HUES48 (cell line): ENCODE measurements around the gene MYO1D.
"Not testable (repeated sequence)": the region's sequence is repeated elsewhere in the genome, so short reads cannot be mapped to it uniquely, and the experiment has no call there.

Experiments used
- H3K27ac ChIP-seq: one replicate; pipeline ENCODE4 v1.7.0; 2013; ENCODE audit warnings: low read depth, low read length, inconsistent platforms
- H3K27me3 ChIP-seq: 2 replicates; pipeline ENCODE4 v1.6.1; 2013; ENCODE audit warnings: mild to moderate bottlenecking, low read length; ENCODE audit not compliant: control insufficient read depth, insufficient read depth
- H3K36me3 ChIP-seq: 2 replicates; pipeline ENCODE4 v1.6.1; 2013; ENCODE audit warnings: low read length; ENCODE audit not compliant: control insufficient read depth, insufficient read depth
- H3K4me1 ChIP-seq: 2 replicates; pipeline ENCODE4 v1.6.1; 2013; ENCODE audit warnings: mild to moderate bottlenecking, low read length; ENCODE audit not compliant: control insufficient read depth, insufficient read depth
- H3K4me3 ChIP-seq: 2 replicates; pipeline ENCODE4 v1.5.1; 2013; ENCODE audit warnings: mild to moderate bottlenecking, low read depth, low read length
- H3K9ac ChIP-seq: 2 replicates; pipeline ENCODE4 v1.6.1; 2013; ENCODE audit warnings: mild to moderate bottlenecking, low read depth, low read length, moderate library complexity
- H3K9me3 ChIP-seq: 2 replicates; pipeline ENCODE4 v1.6.1; 2013; ENCODE audit warnings: low read length; ENCODE audit not compliant: control insufficient read depth, insufficient read depth

MYO1D gene

DNA sequence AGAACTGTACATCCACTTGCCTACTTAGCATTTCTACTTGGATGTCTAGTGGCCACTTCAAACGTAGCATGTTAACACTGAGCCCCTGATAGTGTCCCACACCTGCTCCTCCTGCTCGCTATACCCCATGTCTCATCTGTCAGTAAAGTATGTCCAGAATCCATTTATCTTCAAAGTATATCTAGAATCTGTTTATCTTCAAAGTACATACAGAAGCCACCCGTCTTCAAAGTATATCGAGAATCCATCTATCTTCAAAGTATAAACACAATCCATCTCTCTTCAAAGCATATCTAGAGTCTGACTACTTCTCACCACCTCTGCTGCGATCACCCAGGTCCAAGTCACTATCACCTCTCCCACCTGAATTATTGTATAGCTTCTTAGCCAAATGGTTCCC lies 43.8 kb downstream of the MYO1D start:
- H3K36me3 ChIP-seq, result no peaks in the 10 kb centered on the region
- H3K27ac ChIP-seq, result no peak overlapping the region
- peaks cover 3% of the 10 kb centered on the region; the same call in 1 of the 2 replicates for H3K4me1 ChIP-seq
- no peak overlapping the region for H3K4me3 ChIP-seq
- no peaks in the 10 kb centered on the region for H3K27me3 ChIP-seq
- H3K9me3 ChIP-seq, result no peaks in the 10 kb centered on the region
- H3K9ac ChIP-seq, result no peak overlapping the region

DNA sequence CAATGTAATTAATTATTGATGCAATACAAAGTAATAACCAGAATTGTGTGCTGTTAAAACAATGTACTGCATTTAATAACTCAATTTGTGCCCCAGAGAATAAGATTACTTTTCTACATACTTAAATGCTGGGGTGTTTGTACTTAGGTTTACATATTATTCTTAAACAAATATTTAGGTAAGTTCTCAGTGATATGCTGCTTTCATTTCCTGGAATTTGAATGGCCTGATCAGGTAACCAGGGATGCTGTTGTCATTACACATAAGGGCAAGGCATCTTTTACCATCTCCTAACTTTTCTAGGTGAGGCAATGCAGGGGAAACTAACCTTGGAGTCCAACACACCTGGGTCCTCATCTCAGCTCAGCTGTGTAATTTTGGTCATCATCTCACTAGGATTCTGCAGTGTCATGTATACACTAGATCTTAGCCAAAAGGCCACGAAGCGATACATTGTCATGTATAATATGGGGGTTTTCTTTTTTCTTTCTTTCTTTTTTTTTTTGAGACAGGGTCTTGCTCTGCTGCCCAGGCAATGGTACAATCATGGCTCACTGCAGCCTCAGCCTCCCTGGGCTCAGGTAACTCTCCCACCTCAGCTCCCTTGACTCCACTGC lies 45.2 kb downstream of the MYO1D start:
- Histone ChIP-seq H3K4me1 (peaks cover 3% of the 10 kb centered on the region; the same call in 1 of the 2 replicates), H3K27me3 (no peaks in the 10 kb centered on the region), H3K4me3 (no peak overlapping the region), H3K9me3 (no peaks in the 10 kb centered on the region), H3K27ac (no peak overlapping the region), H3K36me3 (no peaks in the 10 kb centered on the region), H3K9ac (no peak overlapping the region)

DNA sequence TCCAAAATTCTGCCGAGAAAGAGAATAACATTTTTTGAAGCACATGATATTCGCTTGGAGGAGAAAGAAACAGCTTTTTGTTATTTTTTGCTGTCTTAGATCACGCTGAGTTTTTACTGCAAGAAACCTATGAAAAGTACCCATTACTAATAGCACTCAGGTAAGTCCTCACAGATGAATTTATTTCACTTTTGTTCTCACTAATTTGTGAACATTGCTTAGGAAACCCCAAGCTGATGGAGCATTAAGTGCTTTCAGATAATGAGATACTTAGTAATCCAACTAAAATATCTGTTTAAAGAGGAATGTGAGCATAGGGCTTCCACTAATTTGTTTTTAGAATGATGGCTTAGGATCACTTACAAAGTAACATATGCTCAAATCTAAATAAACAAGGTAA lies 45.7 kb downstream of the MYO1D start:
- H3K9me3 ChIP-seq, result no peaks in the 10 kb centered on the region
- no peak overlapping the region for H3K9ac ChIP-seq
- H3K4me1 ChIP-seq, result peaks cover 3% of the 10 kb centered on the region; the same call in 1 of the 2 replicates
- no peak overlapping the region for H3K27ac ChIP-seq
- H3K4me3 ChIP-seq, result no peak overlapping the region
- no peaks in the 10 kb centered on the region for H3K36me3 ChIP-seq
- no peaks in the 10 kb centered on the region for H3K27me3 ChIP-seq

DNA sequence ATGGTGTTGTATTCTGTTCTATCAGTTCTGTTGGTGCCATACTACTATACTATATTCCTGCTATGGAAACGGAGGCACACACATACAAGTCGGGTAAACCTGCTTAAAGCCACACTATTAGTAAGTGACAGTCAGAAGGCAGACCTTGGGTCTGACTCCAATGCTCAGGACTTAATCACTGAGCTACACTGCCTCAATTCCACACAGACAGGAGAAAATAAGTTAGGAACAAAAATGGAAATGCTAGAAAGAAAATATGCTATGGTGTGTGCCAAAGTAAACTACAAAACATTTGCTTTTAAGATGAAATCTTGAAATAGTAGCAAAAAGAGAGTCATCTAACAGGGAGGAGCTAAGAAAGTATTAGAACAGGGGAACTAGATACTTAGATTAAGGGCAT lies 48.1 kb downstream of the MYO1D start:
- Histone ChIP-seq H3K36me3 (no peaks in the 10 kb centered on the region), H3K27me3 (no peaks in the 10 kb centered on the region), H3K27ac (no peak overlapping the region), H3K9ac (no peak overlapping the region), H3K9me3 (no peaks in the 10 kb centered on the region), H3K4me3 (no peak overlapping the region), H3K4me1 (peaks cover 3% of the 10 kb centered on the region; the same call in 1 of the 2 replicates)

DNA sequence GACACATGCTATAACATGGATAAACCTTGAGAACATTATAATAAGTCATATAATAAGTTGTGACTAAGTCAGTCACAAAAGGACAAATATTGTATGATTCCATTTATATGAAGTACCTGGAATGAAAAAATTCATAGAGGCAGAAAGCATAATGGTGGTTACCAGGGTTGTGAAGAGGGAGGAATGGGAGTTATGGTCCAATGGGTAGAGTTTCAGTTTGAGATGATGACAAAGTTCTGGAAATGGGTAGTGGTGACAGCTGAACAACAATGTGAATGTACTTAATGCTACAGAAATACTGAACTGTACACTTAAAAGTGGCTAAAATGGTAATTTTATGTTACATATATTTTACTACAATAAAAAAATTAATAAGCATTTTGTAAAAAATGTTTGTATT lies 49.7 kb downstream of the MYO1D start:
- peaks cover 3% of the 10 kb centered on the region; the same call in 1 of the 2 replicates for H3K4me1 ChIP-seq
- no peak overlapping the region for H3K9ac ChIP-seq
- no peak overlapping the region for H3K27ac ChIP-seq

DNA sequence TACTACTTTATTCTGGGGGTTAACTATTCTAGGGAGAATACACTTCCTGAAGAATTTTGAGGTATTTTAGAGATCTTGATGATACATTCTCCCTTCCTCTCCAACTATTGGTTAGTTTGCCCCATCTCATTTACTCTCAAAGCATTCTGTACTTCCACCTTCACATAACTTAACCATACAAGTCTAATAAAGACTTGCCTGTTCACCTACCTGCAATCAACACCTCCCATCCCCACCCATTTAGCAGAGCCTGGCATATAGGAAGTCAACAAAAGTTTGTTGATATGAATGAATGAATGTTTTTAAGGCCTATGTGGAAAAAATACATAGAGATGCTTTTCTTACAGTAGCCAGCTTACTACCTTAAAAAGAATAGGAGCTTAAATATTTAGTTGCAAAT lies 50.8 kb downstream of the MYO1D start:
- Histone ChIP-seq H3K9ac (no peak overlapping the region), H3K27me3 (no peaks in the 10 kb centered on the region), H3K9me3 (no peaks in the 10 kb centered on the region), H3K36me3 (no peaks in the 10 kb centered on the region), H3K27ac (no peak overlapping the region), H3K4me3 (no peak overlapping the region), H3K4me1 (no peaks in the 10 kb centered on the region)

More for the DNA sequence above, 49.7 kb downstream of the MYO1D start:
- Histone ChIP-seq H3K4me3 (no peak overlapping the region), H3K36me3 (no peaks in the 10 kb centered on the region), H3K27me3 (no peaks in the 10 kb centered on the region), H3K9me3 (no peaks in the 10 kb centered on the region)

DNA sequence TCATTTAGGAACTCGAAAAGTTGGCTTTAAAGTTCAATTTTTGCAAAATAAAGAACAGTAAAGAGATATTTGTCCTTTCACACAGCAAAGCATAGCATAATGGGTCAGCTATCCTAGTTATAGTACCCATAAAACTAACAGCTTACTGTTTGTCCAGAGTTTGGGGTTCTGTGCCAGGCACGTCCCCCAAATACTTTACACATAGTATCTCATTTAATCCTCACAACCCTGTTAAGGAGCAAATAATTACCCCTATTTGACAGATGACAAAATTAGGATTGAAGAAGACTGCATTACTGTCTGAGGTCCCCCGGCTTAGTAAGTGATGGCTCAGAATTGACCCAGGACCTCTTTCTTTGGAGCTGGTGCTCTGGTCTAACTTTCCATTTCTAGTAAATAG lies 52.6 kb downstream of the MYO1D start:
- Histone ChIP-seq H3K9me3 (no peaks in the 10 kb centered on the region), H3K27ac (no peak overlapping the region), H3K36me3 (no peaks in the 10 kb centered on the region), H3K9ac (no peak overlapping the region), H3K4me1 (no peaks in the 10 kb centered on the region), H3K27me3 (no peaks in the 10 kb centered on the region), H3K4me3 (no peak overlapping the region)

DNA sequence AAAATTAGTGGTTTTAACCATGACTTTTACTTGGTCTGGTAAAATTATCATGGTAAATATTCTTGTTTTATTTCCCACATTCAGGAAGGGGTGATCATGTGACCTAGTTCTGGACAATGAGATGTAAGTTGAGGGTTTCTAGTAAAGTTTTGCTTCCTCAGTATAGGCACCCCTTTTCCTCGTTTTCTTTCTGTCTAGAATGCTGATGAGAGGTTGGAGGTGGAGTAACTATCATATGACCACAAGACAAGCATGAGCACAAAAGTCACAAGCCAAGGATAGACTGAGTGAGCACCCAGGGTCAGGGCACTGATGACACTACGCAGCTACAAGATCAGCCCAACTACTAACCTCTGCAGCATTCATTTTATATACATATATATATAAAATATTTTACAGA lies 53.9 kb downstream of the MYO1D start:
- Histone ChIP-seq H3K9me3 (no peaks in the 10 kb centered on the region), H3K4me1 (no peaks in the 10 kb centered on the region), H3K4me3 (peak overlapping the region; percentile 50), H3K27me3 (no peaks in the 10 kb centered on the region), H3K9ac (no peak overlapping the region), H3K36me3 (no peaks in the 10 kb centered on the region), H3K27ac (no peak overlapping the region)

DNA sequence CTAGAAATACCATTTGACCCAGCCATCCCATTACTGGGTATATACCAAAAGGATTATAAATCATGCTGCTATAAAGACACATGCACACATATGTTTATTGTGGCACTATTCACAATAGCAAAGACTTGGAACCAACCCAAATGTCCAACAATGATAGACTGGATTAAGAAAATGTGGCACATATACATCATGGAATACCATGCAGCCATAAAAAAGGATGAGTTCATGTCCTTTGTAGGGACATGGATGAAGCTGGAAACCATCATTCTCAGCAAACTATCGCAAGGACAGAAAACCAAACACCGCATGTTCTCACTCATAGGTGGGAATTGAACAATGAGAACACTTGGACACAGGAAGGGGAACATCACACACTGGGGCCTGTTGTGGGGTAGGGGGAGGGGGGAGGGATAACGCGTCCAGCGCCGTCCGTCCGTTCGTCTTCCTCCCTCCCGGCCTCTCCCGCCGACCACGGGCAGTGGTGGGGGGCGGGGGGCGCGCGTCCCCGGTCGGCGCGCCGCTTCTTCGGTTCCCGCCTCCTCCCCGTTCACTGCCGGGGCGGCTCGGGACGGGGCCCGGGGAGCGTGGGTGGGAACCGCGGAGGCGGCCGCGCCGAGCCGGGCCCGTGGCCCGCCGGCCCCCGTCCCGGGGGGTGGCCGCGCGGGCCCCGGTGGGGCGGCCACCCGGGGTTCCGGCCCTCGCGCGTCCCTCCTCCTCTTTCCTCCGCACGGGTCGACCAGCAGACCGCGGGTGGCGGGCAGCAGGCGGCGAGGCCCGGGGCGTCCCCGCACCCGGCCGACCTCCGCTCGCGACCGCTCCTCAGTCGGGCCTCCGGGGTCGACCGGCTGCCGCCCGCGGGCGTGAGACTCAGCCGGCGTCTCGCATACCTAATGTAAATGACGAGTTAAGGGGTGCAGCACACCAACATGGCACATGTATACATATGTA lies 54.7 kb downstream of the MYO1D start:
- not testable (repeated sequence) for H3K4me1 ChIP-seq, H3K27me3 ChIP-seq, H3K9me3 ChIP-seq, H3K36me3 ChIP-seq, H3K9ac ChIP-seq, H3K27ac ChIP-seq
- H3K4me3 ChIP-seq, result peak overlapping the region; percentile 50

DNA sequence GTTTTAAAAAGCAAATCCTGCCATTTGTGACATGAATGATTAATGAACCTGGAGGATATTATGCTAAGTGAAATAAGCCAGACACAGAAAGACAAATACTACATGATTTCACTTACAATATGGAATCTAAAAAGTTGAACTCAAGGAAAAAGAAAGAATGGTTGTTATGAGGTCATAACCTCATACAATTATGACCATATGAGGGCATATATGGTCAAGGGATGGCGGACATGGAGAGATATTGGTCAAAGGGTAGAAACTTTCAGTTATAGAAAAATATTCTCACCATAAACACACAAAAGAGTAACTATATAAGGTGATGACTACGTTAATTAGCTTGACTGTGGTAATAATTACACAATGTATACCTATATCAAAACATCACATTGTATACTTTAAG lies 56.5 kb downstream of the MYO1D start:
- Histone ChIP-seq H3K4me3 (no peak overlapping the region), H3K36me3 (no peaks in the 10 kb centered on the region), H3K27me3 (no peaks in the 10 kb centered on the region), H3K27ac (no peak overlapping the region), H3K9ac (no peak overlapping the region), H3K4me1 (no peaks in the 10 kb centered on the region), H3K9me3 (no peaks in the 10 kb centered on the region)

DNA sequence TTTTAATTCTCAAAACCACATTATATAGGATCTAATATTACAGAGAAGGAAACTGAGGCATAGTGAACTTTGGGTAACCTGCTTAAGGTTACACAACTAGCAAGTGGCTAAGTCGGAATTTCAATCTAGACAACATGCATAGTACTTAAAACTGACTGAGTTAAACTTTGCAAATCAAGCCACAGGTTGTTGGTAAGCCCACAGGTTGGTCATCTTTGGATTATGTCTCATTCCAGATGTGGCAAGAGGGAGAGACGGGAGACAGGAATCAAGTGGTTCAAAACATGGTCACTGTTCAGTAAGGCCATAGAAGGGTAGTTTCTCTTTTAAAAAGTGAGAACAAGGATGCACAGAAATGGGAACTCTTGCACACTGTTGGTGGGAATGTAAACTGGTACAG lies 57.1 kb downstream of the MYO1D start:
- Histone ChIP-seq H3K9ac (no peak overlapping the region), H3K27ac (no peak overlapping the region), H3K36me3 (no peaks in the 10 kb centered on the region), H3K27me3 (no peaks in the 10 kb centered on the region), H3K4me1 (no peaks in the 10 kb centered on the region), H3K9me3 (no peaks in the 10 kb centered on the region), H3K4me3 (no peak overlapping the region)
